GM10847 (cell line): ENCODE data around the gene NR2F2.

Experiments
- POLR2A ChIP-seq: IDR thresholded peaks from 2 replicates; pipeline ENCODE4 v1.6.1; 2011; ENCODE audit not compliant: insufficient read length; ENCODE audit errors: extremely low read depth

Gene NR2F2

DNA sequence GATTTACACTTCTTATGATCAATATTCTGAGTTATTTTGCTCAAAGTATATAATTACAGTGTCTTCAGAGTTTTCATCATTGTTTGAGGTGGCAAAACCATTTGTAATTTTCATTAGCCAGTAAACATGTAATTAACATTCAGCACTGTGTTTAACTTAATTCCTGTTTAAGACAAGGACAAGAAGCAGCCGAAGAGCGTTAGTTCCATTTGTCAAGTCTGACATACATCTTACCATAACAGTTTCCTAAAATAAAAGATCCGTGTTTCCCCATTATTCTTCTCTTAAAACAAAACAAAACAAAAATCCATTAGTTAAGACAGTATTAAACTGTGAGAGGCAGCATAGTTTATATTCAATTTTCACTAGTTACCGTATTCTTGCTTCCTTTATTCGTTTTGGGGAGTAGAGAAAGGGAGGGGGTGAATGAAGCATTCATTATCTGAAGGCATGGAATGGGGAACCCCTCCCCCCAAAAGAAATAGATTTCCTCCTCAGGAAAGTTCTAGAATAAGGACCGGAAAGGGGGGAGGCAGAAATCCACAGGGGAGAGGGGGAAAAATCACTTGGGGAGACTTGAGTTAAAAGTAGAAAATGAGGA is 5.5 kb upstream of the NR2F2 start:
- TF ChIP-seq POLR2A = no peak

DNA sequence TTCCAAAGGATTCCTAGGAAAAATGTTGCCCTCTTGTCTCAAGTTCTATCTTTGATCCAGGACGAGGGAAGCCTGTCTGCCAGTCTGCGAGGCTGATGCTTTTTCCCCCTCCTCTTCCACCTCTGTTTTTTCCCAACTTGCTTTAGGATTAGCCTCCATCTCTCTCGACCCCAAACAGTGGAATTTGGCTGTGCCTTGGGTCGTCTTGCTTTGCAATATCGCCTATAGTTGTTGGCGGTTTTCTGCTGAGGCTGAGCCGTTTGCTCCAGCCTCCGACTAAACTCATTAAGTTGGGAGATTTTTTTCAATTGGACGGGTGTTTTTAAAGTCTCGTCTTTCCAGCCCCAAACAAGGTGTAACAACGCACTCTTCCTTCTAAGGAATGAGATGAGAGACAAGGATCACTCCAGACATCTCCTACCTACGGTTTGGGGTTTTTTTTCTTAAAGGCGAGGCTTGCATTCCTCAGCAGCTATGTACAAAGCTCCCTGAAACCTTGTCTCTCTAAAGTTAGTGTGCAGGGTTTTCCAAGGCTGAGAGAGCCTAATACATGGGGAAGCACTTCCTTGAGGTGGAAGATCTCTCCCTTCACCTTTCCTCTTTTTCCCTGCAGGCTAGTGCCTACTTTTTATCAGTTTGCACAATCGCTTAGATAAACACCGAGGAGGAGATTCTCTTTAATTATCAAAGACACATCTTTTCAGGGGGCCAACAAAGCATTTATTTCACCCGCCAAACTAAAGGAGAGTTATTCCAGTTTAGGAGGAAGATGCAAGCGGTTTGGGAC is 4.8 kb upstream of the NR2F2 start:
- no peak for TF ChIP-seq POLR2A

DNA sequence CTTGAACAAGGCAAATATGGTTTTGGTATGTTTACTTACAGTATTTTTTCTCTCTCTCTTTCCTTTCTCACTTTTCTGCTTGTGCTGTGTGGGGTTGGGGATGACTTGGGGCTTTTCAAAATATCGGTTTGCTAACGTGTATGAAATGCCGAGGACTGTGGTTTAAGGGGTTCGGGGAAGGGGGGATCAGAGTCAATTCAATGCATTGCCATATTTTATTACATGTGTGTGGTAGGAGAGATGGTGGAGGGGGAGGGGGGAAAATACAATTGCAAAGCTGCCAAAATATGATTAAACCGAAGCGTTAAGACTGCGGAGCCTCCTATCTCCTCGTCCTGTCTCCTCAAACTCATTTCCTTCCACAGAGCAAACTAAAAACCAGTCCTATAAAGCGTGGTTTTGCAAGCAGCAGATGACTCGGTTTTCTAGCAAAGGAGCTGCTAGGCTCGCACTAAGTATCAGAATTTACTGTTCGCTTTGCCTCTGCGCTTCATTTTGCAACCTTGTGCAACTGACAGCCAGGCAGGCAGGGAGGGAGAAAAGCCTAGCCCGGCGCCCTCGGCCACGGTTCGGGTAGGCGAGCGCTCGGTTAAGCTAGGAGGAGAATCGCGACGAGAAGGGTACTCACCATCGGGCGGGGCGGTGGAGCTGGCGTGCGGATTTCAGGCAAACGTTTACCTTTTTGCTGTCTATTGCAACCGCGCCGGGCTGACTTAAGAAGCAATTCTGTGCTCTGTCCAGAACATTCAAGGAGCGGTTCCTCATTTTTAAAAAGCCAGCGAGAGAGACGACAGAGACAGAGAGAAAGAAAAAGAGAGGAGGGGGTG is 4.0 kb upstream of the NR2F2 start:
- TF ChIP-seq POLR2A = no peak

DNA sequence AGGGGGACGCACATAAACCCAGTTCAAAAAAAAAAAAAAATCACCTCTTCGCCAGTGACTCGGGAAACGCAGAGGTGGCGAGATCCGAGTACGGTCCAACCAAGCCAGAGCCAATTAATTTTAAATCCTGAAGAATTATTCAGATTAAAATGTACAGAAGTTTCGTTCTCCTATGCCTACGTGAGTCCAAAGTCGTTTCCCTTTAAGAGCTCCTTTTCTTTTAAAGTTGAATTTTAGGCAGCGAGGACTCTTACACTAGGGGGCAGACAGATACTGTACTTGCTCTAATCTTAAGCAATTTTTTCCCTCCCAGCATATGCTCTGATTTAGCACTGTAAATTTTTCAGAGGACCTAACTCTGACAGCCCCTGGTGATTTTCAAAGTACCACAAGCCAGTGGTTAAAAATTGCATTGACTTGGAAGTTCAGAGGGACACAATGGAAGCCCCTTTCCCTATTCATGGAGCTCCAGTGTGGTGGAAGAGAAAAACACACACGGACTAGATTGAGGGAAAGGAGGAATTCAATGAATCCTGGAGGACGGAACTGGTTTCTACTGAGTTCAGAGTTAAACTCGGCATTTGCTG is 3.3 kb upstream of the NR2F2 start:
- TF ChIP-seq POLR2A = no peak

DNA sequence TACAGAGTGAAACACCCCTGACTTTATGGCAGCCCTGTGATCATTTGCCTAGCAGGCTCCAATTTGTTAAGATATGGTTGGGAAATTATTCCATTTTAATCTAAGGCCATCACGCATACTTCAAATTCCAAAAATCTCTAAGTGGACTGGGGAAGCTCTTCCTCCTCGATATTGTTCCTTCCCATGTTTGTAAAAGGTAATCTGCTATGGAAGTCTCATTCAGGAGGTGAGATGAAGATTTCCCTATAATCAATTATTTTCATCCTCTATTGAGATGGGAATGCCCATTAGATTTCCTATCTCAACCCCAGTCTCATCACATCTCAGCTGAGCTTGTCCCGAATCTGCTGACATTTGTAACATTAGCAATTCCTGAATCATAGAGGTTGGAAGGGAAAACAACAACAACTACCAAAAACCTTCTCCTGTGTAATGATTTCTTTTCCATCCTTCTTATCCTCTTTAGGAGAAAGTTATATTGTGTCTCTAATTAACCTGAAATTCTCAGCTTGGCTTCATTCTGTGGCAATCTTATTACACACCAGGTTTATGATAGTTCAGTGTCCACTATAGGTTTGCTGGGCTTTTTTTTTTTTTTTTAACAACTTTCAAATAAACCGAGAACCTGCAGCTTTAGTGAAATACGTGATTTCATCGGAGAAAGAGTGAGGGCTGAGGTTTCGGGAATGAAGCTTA is 2.2 kb upstream of the NR2F2 start:
- TF ChIP-seq POLR2A = no peak

DNA sequence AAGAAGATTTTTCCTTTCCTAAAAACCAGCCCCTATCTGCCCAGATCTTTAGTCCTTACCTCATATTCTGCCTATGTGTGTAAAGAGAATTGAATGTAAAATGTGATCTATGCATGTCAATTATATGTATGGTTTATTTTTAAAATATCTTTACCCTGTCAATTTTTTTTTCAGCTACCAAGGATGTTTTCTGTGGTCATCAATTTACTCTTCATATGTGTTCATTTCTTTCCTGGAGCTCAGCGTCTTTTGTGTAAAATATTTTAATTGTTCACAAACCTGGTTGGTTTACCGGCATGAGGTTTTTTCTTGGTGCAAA is 1.7 kb upstream of the NR2F2 start:
- no peak for TF ChIP-seq POLR2A

DNA sequence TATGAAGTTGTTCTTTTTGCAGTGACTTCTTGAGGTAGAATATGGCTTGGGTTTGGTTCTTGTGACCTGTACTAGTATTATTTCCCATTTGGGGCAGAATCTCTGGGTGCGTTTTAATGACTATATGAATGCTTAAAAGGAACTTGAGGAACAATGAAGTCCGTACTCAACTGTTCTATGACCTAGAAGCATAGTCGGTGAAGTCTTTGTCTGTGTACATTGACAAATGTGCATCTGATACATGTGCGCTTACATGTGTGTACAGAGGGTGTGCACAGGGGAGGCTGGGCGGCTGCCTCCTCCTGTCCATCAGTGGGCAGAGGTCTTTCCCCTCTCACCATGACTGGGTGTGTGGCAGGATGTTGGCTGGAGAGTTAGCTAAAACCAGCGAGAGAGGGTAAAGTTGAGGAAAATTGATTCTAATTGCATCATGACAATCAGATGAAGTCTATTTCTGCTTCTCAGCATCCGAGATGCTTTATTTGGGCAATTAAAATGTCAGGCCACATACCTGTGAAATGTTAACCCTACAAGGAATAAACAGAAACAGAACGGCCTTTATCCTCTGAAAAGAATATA is 1.0 kb upstream of the NR2F2 start:
- TF ChIP-seq POLR2A = no peak

DNA sequence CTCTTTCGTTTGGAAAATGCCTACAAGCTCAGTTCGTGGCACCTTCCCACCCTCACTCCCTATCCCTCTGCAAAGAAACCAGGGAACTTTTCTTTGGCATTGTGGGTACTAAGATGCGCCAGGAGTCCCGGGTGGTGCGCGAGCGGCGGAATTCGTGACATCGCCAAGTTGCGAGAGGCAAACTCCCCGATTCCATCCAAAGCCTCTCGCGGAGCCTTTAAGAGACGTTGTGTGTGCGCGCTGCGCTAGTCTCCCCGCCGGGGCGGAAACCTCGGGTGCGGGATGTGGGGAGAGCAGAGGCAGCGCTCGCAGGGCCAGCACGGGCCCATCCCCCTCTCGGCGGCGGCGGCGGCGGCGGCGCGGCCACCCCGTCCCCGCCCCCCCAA is 443 bp upstream of the NR2F2 start:
- no peak for TF ChIP-seq POLR2A

DNA sequence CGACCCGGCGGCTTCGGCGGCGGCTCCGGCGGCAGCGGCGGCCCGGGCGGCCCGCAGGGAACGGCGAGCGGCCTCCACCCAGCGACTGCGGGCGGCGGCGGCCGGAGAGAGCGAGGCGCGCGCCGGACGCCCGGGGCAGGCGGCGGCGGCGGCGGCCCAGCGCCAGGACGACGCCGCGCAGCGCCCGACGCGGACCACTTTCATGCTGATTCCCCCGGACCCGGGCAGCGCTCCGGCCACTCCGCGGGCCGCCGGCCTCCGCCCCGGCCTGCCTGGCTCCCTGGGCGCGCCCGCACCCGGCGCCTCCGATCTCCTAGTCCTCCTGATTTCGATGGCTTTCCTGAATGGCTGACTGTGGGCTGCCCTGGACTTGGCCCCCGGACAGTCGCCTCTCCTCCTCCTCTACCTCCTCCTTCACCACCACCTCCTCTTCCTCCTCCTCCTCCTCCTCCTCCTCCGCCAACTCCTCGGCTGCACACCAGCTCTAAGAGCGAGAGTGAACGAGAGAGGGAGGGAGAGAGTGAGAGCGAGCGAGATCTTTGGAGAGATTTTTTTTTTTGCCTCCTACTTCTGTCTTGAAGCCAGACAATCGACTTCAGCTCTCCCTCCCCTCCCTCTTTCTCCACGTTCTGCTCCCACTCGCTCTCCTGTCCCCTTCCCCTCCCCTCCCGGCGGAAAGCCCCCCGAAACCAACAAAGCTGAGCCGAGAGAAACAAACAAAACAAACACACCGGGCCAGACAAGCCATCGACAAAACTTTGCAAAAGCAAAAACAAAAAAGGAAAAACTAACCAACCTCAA is 844 bp downstream of the NR2F2 start:
- no peak for TF ChIP-seq POLR2A

DNA sequence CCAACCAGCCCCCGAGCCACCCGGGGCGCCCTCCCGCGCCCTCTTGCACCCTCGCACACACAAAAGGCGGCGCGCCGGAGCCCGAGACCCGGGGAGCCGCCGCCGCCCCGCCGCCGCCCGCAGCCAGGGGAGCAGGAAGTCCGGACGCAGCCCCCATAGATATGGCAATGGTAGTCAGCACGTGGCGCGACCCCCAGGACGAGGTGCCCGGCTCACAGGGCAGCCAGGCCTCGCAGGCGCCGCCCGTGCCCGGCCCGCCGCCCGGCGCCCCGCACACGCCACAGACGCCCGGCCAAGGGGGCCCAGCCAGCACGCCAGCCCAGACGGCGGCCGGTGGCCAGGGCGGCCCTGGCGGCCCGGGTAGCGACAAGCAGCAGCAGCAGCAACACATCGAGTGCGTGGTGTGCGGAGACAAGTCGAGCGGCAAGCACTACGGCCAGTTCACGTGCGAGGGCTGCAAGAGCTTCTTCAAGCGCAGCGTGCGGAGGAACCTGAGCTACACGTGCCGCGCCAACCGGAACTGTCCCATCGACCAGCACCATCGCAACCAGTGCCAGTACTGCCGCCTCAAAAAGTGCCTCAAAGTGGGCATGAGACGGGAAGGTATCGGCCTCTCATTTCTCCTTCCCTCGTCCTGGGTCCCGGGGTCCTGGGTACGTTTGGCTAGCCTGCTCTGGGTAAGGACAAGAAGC is 1.6 kb downstream of the NR2F2 start:
- no peak for TF ChIP-seq POLR2A

DNA sequence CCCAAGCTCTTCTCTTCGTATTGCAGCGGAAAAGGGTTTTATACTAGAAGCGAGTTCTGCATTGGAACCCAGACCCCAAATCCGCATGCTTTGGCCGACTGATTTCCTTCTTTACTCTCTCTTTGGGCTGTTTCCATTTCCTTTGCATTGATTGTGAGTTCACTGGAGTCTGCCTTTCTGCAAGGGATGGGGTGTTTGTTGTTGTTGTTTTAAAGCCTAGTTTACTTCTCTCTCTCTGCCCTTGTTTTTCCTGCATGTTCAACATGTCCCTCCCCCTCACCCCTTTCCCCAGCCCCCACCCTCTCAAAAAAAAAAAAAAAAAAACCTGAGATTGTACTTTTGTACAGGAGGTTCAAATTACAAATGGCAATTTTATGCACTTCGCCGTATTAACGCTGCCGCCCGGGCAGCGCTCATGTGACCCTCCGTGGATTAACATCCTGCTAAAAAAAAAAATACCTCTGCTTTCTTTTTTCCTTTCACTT is 2.2 kb downstream of the NR2F2 start:
- TF ChIP-seq POLR2A = no peak

DNA sequence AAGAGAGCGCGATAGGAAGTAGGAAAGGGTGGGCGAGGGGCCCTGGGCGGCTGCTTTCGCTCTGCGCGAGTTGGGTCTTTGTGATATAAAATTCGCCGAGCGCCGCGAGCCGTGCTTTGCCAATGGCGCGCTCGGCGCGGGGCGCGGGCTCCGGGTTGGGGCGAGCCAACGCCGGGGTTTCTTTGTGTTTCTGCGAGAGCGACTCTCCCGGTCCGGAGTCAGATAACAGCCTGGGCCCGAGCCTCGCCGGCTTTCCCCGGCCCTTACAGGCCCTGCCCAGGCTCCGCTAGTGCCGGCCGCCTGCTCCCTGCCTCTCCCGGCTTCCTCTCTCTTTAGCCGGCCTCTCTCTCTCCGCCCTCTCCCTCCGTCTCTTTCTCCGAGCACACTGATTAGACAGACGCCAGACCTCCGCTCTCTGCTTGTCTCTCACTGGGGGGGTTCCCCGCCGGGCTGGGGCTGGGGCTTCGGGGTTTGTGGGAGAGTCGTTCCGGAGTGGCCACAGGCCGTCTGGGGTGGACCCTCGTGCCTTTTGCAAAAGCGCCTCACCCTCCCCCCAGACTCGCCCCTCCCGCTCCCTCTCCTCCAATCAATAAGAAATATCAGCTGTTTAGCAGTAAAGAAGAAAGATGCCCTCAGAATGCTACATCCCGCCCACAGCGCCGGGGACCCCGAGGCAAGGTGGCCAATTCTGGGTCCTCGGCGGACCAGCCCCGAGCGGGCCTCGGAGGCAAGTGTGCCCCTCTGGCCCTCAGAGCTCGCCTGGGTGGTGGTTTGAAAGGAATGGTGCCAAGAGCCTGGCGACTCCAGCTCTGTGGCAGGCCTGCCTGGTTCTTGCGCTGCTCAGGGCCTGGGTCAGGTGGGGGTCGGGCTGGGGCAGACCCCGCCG is 2.9 kb downstream of the NR2F2 start:
- TF ChIP-seq POLR2A = no peak

DNA sequence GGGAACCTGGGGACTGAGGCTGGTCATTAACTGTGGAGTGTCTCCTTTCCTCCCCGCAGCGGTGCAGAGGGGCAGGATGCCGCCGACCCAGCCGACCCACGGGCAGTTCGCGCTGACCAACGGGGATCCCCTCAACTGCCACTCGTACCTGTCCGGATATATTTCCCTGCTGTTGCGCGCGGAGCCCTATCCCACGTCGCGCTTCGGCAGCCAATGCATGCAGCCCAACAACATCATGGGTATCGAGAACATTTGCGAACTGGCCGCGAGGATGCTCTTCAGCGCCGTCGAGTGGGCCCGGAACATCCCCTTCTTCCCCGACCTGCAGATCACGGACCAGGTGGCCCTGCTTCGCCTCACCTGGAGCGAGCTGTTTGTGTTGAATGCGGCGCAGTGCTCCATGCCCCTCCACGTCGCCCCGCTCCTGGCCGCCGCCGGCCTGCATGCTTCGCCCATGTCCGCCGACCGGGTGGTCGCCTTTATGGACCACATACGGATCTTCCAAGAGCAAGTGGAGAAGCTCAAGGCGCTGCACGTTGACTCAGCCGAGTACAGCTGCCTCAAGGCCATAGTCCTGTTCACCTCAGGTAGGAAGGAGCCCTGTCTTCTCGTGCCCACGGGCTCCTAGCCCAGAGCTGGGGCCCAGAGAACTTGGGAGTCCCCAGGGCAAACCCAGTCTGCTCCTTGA is 3.7 kb downstream of the NR2F2 start:
- TF ChIP-seq POLR2A = no peak
